Left hindlimb (tissue), 1 donor: ENCODE measurements around the gene IKBKG.
"Not testable (repeated sequence)": the region's sequence is repeated elsewhere in the genome, so short reads cannot be mapped to it uniquely, and the experiment has no call there.

Experiments
- DNase-seq: peaks from one replicate; pipeline ENCODE4 v3.0.0-alpha.2; 2018

The IKBKG gene

GRCh38 chrX:154607976-154608375 lies 60.6 kb downstream of the IKBKG start:
- DNase-seq, result not testable (repeated sequence)

- not testable (repeated sequence) for DNase-seq
Observed at GRCh38 chrX:154608823-154609222, 61.4 kb downstream of the IKBKG start.

- DNase-seq, result not testable (repeated sequence)
Observed at GRCh38 chrX:154611146-154611545, 63.7 kb downstream of the IKBKG start.

GRCh38 chrX:154613586-154613985 lies 66.2 kb downstream of the IKBKG start:
- DNase-seq, result not testable (repeated sequence)
